Stimulated activated CD4-positive, alpha-beta T cell treated with anti-CD3 and anti-CD28 coated beads, TNF-alpha, amount 100 ng/mL, for 24 hours (primary cell): ENCODE data around the gene ZFYVE16.
"Not testable (repeated sequence)": the region's sequence is repeated elsewhere in the genome, so short reads cannot be mapped to it uniquely, and the experiment has no call there.

Source experiments
- DNase-seq, 3 experiments: peaks; one replicate each; pipeline ENCODE4 v3.0.0-alpha.2; 2020; ENCODE audit warnings: low read depth in 3 of 3

The ZFYVE16 gene

DNA sequence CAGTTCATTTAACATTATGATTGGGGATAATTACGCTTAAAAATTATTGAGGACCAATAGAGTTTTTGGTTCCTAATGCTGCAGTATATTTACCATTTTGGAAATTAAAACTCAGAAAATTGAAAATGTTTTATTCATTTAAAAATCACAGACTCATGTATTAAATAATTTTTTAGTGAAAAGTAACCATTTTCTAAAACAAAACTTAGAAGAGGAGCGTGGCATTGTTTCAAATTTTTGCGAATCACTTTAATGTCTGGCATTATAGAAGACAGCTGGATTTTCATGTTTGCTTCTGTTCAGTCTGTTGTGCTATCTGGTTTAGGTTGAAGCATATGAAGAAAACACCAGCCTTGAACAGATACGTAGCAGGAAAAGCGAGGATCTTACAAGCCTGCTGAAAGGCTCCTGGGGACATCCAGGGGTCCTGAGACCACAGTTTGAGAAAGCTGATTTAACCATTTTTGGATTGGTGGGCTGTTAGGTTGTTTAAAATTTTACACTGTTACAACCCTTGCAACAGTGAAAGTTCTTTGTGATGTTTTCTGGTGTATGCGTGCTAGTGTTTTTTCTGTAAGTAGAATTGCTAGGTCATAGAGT, 1.6 kb downstream of the ZFYVE16 start:
- no peak for DNase-seq

DNA sequence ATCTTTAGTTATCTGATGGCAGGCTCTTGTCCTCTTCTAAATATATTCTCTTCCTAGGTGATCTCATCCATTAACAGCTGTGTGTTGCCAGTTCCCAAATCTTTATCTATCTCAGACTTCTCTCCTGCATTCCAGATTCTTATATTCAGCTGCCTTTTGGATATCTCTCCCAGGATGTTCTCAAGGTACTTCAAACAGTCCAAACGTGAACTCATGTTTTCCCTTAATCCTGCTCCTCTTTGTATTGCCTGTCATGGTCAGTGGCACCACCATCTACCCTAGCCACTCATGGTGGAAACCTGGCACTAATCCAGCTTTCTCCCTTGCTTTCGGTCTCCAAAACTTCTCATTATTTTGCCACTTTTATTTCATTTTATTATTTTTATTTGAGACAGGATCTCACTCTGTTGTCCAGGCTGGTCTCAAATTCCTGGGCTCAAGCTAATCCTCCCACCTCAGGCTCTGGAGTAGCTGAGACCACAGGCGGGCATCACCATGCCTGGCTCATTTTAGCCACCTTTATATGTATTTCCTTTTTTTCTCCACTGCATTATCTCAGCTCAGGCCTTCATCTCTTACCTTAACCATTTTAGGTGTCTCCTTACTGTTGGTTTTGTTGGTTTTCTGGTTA, 3.8 kb downstream of the ZFYVE16 start:
- no peak for DNase-seq

DNA sequence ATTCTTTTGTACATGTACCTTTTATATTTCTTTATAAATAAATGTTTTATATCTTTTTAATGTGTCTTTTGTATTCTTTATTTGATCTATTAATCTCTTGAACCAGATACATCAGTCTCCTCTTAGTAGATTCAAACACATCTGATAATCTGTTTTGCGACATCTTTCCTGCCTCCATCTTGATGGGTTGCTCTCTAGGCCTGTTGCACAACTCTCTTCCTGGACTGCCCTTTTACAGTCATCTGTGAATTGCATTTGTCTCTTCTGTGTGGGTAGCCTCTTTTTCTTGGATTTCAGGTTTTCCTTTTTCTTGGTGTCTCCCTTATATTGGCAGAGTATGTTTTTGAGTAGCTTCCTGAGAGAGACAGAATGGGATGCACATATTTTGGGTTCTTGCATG, 6.2 kb downstream of the ZFYVE16 start:
- no peak for DNase-seq

DNA sequence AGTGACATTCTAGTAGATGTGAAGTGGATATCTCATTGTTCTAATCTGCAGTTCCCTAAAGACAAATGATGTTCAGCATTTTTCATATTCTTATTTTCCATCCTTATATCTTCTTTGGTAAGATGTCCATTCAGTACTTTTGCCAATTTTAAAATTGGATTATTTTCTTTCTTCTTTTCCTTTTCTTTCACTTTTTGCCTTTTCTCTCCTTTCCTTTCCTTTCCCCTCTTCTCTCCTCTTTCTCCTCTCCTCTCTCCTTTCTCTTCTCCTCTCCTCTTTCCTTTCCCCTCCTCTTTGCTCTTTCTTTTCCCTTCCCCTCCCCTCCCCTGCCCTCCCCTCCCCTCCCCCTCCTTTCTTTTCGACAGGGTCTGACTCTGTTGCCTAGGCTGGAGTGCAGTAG, 10.1 kb downstream of the ZFYVE16 start:
- DNase-seq: no peak

DNA sequence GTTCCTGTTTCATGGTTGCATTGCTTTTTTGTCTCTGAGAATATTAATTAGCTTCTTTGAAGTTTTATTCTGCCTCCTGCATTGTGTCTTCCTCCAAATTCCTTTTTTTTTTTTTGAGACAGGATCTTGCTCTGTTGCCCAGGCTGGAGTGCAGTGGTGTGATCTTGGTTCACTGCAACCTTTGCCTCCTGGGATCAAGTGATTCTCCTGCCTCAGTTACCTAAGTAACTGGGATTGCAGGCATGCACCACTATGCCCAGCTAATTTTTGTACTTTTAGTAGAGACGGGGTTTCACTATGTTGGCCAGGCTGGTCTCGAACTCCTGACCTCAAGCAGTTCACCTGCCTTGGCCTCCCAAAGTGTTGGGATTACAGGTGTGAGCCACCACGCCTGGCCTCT, 16.5 kb downstream of the ZFYVE16 start:
- not testable (repeated sequence) for DNase-seq

DNA sequence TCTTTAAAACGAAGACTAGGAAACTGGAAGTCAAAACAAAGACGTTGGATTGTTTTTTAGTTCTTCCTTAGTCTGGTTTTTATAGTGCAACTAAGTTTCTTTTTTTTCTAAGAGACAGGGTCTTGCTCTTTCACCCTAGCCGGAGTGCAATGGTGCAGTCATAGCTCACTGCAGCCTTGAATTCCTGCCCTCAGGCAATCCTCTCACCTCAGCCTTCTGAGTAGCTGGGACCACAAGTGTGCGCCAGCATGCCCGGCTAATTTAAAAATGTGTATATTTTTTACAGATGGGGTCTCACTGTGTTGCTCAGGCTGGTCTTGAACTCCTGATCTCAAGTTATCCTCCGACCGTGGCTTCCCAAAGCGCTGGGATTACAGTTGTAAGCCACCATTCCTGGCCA, 27.6 kb downstream of the ZFYVE16 start:
- no peak for DNase-seq

DNA sequence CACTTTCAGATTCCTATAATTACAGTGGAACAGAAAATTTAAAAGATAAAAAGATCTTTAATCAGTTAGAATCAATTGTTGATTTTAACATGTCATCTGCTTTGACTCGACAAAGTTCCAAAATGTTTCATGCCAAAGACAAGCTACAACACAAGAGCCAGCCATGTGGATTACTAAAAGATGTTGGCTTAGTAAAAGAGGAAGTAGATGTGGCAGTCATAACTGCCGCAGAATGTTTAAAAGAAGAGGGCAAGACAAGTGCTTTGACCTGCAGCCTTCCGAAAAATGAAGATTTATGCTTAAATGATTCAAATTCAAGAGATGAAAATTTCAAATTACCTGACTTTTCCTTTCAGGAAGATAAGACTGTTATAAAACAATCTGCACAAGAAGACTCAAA, 29.5 kb downstream of the ZFYVE16 start:
- no peak for DNase-seq

DNA sequence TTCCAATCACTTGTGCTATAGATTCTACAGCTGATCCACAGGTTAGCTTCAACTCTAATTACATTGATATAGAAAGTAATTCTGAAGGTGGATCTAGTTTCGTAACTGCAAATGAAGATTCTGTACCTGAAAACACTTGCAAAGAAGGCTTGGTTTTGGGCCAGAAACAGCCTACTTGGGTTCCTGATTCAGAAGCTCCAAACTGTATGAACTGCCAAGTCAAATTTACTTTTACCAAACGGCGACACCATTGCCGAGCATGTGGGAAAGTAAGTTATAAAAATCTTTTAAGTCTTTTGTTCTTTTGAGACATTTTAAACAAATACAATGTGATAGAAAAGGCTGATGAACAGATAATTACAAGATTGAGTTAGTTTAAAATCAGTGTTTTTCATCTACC, 30.9 kb downstream of the ZFYVE16 start:
- no peak for DNase-seq

DNA sequence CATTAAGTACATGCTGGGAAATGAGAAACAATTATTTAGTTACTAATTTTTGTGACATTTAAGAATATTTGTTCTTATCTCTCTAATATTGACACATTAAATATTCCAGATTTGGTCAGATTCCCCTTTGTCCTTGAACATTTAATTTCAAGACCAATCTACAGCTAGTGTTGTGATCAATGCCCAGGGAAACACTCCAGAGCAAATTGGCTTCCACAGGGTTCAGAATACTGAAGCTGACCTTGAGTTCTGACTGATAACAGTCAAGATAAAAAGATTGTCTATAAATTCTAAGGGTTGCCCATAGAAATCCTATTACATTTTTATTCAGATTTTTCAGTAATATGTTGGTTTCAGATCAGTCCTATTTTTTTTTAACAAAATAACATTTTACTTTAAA, 31.3 kb downstream of the ZFYVE16 start:
- no peak for DNase-seq

DNA sequence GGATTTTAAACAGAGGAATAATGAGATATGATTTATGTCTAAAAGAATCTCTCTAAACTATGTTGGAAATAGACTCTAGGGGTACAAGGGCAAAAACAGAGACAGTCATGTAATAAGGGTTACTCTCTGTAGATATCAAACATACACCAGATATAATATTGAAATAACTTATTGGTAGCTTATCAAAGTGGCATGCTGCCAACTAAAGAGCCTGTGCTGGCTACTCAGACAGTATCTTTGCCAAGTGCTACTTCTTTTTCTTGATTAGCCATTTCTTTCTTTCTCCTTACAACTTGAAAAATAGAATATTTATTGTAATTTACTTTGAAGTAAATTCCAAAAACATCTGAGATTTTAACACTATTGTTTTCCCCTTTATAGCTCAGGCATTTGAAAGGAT, 34.9 kb downstream of the ZFYVE16 start:
- no peak for DNase-seq

DNA sequence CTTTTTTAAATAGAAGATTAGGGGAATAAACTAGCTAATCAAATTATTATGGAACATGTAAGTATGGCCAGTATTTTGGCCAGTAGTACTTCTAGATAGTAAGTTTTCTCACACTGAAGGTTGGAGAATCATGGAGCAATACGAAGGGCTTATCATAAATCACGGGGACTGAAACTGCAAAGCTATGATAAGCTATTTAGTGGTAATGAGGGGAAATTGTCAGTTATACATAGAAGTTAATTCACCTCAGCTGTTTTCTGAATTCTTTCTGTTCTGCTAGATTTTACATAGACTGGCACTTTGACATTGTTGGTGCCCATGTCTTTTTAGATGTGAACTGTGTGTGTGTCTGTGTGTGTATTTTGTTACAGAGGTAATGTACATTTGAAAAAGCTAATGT, 45.5 kb downstream of the ZFYVE16 start:
- DNase-seq: no peak

DNA sequence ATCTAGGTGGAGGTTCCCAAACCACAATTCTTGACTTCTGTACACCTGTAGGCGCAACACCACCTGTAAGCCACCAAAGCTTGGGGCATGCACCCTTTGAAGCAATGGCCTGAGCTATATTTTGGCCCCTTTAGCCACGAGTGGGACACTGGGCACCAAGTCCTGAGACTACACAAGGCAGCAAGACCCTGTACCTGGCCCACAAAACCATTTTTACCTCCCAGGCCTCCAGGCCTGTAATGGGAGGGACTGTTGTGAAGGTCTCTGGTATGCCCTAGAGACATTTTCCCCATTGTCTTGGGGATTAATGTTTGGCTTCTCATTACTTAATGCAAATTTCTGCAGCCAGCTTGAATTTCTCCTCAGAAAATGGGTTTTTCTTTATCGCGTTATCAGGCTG, 55.4 kb downstream of the ZFYVE16 start:
- no peak for DNase-seq

DNA sequence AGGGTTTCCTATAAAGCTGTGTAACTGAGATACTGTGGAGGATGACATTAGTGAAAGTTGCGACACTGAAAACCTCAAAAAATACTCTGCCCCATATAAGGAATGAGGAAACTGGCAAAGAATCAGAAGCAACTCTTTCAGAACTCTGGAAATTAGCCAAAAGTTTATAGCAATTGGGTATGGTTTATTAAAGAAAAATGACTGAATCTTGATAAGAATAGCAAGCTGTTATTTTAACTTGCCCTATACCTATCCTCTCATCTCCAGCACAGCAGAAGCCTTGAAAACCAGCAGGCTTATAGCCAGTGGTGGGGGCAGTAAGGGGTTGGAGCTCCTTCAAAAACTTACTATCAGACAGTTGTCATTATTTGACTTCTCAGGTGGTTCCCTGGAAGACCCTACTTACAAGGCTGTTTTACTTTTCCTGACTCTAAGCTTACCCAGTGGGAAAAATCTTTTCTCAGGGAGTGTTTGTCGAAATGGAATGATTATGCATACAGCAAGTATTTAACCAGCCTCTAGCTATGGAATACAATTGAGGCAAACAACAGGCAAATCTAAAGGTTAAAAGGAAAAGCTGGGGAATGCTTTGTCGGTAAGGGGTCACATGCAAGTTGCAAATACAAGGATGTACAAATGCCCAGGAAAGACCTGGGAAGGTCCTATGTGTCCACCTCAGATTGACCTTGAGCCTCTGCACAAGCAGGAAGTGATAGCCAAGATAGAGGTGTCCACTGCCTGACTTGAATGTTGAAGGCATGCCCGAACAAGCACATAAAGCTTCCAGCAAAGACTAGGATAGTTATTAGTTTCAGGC, 59.0 kb downstream of the ZFYVE16 start:
- DNase-seq: no peak

DNA sequence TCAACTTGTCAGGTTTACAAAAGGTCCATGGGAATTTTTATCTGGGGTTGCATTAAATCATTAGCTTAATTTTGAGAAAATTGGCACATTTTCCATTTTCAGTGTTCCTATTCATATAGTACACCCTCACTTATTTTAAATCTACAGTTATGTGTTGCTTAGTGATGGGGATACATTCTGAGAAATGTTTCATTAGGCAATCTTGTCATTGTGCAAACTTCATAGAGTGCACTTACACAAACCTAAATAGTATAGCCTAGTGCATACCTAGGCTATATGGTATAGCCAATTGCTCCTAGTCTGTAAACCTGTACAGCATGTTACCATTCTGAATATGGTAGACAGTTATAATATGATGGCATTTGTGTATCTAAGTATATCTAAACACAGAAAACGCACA, 60.3 kb downstream of the ZFYVE16 start:
- no peak for DNase-seq

DNA sequence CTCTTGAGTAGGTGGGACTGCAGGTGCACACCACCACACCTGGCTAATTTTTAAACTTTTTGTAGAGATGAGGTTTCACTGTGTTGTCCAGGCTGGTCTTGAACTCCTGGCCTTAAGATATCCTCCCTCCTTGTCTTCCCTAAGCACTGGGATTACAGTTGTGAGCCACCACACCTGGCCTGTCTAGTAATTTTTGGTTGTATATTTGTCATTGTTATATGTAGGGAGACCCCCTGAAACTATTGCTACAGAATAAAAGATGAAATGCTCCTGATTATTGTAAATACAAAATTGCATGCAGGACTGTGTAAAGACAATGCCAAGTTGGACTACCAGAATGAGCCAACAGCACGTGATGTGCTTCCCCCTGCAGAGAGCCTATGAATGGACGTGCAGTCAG, 62.8 kb downstream of the ZFYVE16 start:
- DNase-seq: not testable (repeated sequence)

DNA sequence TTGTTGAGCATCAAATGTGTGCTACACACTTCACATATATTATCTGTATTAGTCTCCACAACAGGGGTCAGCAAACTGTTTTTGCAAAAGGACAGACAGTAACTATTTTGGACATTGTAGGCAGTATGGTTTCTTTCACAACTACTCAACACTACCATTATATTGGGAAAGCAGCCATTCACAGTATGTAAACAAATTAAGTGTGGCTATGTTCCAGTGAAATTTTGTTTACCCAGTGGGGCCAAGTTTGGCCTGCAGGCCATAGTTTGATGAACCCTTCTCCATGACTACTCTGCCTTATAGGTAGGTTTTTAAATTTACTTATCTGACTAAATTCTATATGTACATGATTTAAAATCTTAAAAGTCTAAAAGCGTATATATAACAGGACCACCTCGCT, 67.1 kb downstream of the ZFYVE16 start:
- no peak for DNase-seq

DNA sequence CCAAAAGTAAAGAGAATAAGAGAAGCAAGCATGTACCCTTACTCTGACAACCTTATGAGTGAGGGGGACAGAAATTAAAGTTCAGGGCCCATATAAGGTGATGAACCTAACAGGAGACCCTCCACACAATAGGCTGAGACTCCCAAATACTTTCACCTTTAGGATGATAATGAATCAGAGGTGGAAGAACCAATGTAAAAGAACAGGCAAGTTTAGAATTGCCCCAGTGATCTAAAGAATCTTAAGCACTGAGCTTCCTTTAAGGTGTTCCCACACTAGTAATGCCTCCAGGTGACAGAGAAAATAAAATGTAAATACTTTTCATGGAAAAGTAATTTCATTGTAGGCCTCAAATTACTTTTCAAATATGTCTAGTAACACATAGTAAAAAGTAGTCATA, 71.8 kb downstream of the ZFYVE16 start:
- no peak for DNase-seq

DNA sequence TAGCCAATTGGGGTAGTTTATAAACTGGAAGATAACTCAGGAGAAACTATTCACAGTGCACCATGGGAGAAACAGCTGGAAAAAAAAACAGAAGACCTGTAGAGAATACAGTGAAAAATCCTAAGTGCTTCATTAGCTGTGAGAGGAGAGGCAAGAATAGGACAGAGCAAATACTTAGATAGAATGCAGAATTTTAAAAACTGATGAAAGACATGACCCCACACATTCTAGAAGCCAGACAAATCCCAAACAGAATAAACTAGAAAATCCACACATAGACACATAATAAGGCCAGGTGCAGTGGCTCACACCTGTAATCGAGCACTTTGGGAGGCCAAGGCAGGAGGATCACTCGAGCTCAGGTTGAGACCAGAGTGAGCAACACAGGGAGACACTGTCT, 72.5 kb downstream of the ZFYVE16 start:
- no peak for DNase-seq

DNA sequence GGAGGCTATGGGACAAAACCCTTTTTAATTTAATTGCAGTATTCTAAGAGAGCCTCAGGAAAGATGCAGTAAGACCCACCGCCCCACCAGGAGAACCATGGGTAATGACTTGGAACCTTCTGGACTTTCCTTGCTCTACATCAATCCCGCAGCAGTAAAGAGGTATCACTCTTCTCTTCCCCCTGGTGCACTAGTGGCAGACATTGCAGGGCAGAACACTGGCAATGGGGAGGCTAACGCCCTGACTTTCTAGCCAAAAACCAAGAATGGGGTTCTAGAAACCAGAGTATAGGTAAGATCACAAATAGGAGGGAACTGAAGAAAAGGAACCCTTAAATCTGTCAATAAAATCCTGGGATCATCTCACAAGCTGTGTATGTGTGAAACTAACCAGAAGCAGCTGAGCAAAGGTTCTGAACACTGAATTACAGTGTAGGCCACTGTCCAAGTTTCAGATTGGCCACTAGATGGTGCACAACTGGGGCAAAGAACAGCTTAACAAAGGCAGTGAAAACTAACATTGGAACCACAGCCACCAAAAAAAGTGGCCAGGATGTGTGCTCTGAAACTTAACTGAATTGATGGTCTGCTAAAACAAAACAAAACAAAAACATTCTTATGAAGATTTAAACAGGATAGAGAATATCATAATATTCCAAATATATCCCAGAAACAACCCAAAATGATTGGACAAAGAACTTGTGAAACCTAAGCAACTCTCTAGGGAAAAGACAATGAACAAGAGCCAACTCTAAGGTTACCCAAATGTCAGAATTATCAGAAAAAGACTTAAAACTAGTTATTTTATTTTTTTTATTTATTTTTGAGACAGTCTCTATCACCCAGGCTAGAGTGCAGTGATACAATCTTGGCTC, 73.4 kb downstream of the ZFYVE16 start:
- DNase-seq: peak in 1 of 3 experiments; percentile 16

DNA sequence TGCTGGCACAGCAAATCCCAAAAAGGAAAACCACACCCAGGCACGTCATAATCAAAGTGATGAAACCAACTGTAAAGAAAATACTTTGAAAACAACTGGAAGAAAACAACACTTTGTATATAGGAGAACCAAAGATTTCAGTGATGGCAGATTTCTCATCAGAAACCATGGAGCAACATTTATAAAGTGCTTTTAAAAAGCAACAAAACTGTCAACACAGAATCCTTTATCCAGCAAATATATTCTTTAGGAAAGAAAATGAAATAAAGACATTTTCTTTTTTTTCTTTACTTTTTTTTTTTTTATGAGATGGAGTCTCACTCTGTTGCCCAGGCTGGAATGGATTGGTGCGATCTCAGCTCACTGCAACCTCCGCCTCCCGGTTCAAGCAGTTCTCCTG, 74.7 kb downstream of the ZFYVE16 start:
- DNase-seq: no peak

DNA sequence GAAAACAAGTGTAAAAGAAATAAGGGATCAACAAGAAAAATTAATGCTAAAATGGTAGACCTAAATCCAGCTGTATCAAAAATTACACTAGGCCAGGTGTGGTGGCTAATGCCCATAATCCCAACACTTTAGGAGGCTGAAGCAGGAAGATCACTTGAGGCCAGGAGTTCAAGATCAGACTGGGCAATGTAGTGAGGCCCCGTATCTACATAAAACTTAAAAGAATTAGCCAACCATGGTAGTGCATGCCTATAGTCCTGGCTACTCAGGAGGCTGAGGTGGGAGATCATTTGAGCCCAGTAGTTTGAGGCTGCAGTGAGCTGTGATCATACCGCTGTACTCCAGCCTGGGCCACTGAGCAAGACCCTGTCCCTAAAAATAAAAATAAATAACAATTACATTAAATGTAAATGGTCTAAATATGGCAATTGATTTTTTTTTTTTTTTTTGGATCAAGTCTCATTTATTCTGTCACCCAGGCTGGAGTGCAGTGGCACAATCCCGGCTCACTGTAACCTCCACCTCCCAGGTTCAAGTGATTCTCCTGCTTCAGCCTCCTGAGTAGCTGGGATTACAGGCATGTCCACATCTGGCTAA, 75.9 kb downstream of the ZFYVE16 start:
- no peak for DNase-seq

DNA sequence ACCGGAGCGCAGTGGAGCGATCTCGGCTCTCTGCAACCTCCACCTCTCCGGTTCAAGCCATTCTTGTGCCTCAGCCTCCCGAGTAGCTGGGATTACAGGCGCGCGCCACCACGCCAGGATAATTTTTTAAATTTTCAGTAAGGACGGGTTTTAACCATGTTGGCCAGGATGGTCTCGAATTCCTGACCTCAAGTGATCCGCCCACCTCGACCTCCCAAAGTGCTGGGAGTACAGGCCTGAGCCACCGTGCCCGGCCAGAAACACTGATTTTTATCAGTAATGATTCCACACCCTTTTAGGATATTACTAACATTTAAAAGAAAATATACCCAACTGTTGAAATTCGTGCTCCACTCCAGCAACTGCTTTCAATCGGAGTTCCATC, 79.6 kb downstream of the ZFYVE16 start:
- no peak for DNase-seq
